PFSK-1 (cell line): ENCODE results near the gene CNRIP1.

Experiments used
- POLR2AphosphoS5 ChIP-seq: IDR thresholded peaks from 2 replicates; pipeline ENCODE4 v1.6.1; 2012; ENCODE audit warnings: low read depth, mild to moderate bottlenecking, control low read depth, low read length, moderate library complexity
- SIN3A ChIP-seq: IDR thresholded peaks from 2 replicates; pipeline ENCODE4 v1.6.1; 2012; ENCODE audit warnings: mild to moderate bottlenecking, low read length, moderate library complexity, borderline replicate concordance; ENCODE audit not compliant: insufficient read depth
- TAF1 ChIP-seq: IDR thresholded peaks from 2 replicates; pipeline ENCODE4 v1.6.1; 2012; ENCODE audit warnings: low read length, control low read depth, borderline replicate concordance; ENCODE audit not compliant: insufficient read depth
- TF ChIP-seq, protein P1 (sequence below), 2 experiments: IDR thresholded peaks; 2 replicates each; pipeline versions ENCODE4 v1.6.1 to v1.8.0; 2011 to 2012; ENCODE audit warnings: low read depth in 2 of 2, low read length in 2 of 2, control low read depth in 1 of 2, inconsistent platforms in 1 of 2, mild to moderate bottlenecking in 1 of 2, moderate library complexity in 1 of 2; ENCODE audit not compliant: insufficient read depth in 1 of 2

DNA sequence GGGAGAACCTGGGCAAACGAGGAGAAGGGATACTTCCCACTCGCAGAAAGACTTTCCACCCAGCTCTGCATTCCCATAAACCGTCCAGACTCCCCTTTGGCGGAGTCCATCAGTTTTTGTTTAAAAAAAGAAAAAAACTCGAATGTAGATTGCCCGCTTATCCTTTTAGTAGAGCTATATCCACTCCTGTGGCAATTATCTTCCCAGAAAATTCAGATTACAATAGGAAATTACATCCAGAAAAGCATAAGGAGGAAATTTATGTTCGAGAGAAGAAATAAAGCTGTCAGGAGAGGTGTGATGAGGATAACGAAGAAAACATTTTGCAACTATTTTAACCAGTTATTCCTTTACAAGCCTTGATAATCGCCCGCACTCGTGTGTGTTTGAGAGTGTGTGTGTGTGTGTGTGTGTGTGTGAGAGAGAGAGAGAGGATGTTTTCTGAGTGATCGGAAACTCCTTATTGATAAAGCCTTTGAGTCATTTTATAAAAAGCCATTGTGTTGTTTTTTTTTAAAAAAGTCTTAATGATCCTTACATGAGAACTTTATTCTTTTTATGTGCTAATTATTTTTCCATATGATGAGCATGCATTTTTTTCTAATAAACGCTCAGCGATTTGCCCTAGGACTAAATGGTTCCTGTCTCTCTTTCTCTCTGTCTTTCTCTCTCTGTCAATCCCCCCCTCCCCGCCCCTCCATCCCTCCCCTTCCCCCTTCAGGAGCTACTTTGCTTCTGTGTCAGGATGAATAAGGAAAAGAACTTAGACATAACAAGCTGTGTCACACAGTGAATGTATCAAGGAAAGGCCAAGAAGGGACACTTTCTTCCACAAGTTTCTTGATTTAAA, 66.3 kb downstream of the CNRIP1 start:
- no peak for TF ChIP-seq POLR2AphosphoS5
- no peak for TF ChIP-seq TAF1
- TF ChIP-seq SIN3A: no peak
- TF ChIP-seq, protein P1, sequence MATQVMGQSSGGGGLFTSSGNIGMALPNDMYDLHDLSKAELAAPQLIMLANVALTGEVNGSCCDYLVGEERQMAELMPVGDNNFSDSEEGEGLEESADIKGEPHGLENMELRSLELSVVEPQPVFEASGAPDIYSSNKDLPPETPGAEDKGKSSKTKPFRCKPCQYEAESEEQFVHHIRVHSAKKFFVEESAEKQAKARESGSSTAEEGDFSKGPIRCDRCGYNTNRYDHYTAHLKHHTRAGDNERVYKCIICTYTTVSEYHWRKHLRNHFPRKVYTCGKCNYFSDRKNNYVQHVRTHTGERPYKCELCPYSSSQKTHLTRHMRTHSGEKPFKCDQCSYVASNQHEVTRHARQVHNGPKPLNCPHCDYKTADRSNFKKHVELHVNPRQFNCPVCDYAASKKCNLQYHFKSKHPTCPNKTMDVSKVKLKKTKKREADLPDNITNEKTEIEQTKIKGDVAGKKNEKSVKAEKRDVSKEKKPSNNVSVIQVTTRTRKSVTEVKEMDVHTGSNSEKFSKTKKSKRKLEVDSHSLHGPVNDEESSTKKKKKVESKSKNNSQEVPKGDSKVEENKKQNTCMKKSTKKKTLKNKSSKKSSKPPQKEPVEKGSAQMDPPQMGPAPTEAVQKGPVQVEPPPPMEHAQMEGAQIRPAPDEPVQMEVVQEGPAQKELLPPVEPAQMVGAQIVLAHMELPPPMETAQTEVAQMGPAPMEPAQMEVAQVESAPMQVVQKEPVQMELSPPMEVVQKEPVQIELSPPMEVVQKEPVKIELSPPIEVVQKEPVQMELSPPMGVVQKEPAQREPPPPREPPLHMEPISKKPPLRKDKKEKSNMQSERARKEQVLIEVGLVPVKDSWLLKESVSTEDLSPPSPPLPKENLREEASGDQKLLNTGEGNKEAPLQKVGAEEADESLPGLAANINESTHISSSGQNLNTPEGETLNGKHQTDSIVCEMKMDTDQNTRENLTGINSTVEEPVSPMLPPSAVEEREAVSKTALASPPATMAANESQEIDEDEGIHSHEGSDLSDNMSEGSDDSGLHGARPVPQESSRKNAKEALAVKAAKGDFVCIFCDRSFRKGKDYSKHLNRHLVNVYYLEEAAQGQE (IDR thresholded peaks at IDR 0.05; ENCODE audit: insufficient read depth in 1 of 2, low read depth in 2 of 2, low read length in 2 of 2): no peak
